Measurements from ENCODE around the gene SYNE2.
"Not testable (repeated sequence)": the region's sequence is repeated elsewhere in the genome, so short reads cannot be mapped to it uniquely, and the experiment has no call there.

DNA sequence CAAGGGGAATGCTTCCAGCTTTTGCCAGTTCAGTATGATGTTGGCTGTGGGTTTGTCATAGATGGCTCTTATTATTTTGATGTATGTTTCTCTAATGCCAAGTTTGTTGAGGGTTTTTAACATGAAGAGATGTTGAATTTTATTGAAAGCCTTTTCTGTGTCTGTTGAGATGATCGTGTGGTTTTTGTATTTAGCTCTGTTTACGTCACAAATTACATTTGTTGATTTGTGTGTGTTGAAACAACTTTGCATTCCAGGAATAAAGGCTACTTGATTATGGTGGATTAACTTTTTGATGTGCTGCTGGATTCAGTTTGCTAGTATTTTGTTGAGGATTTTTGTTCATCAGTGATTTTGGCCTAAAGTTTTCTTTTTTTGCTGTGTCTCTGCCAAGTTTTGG, 46.7 kb upstream of the SYNE2 start:
- not testable (repeated sequence) for TF ChIP-seq EP300, POLR2A, POLR2AphosphoS5 (IDR thresholded peaks at IDR 0.05)
- TF ChIP-seq, protein P1, sequence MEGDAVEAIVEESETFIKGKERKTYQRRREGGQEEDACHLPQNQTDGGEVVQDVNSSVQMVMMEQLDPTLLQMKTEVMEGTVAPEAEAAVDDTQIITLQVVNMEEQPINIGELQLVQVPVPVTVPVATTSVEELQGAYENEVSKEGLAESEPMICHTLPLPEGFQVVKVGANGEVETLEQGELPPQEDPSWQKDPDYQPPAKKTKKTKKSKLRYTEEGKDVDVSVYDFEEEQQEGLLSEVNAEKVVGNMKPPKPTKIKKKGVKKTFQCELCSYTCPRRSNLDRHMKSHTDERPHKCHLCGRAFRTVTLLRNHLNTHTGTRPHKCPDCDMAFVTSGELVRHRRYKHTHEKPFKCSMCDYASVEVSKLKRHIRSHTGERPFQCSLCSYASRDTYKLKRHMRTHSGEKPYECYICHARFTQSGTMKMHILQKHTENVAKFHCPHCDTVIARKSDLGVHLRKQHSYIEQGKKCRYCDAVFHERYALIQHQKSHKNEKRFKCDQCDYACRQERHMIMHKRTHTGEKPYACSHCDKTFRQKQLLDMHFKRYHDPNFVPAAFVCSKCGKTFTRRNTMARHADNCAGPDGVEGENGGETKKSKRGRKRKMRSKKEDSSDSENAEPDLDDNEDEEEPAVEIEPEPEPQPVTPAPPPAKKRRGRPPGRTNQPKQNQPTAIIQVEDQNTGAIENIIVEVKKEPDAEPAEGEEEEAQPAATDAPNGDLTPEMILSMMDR (IDR thresholded peaks at IDR 0.05): not testable (repeated sequence)

Measured in gastroesophageal sphincter (tissue), 3 donors.